Mesothelial cell of epicardium (in vitro differentiated cells): ENCODE results near the gene CCNY. TPM values are rescaled to one million over a fixed set of nuclear protein-coding genes. Genes with fewer than 3 reads are reported as not detected.

Experiments used
- DNase-seq, 2 experiments: peaks; one replicate each; pipeline ENCODE4 v3.0.0; 2021; ENCODE audit warnings: low spot score in 2 of 2; ENCODE audit not compliant: unreplicated experiment in 2 of 2
- H3K27ac Mint-ChIP-seq: 2 replicates; pipeline ENCODE4 v1.8.0; 2021; ENCODE audit warnings: mixed read lengths
- H3K27me3 Mint-ChIP-seq: 2 replicates; pipeline ENCODE4 v1.8.0; 2021; ENCODE audit warnings: low read depth, mixed read lengths
- H3K36me3 Mint-ChIP-seq: 2 replicates; pipeline ENCODE4 v1.8.0; 2021; ENCODE audit warnings: mixed read lengths
- H3K4me1 Mint-ChIP-seq: 2 replicates; pipeline ENCODE4 v1.8.0; 2021; ENCODE audit warnings: mixed read lengths
- H3K4me3 Mint-ChIP-seq: 2 replicates; pipeline ENCODE4 v1.8.0; 2021; ENCODE audit warnings: mild to moderate bottlenecking, moderate library complexity, mixed read lengths
- H3K9me3 Mint-ChIP-seq: 2 replicates; pipeline ENCODE4 v1.8.0; 2021; ENCODE audit warnings: mixed read lengths
- total RNA-seq: library from RNA; stranded (reverse); gene quantifications from 3 replicates; pipeline ENCODE4 v1.2.1, GENCODE V29; 2021
- TF ChIP-seq, protein P1 (sequence below): fragments of 200-600 bp; sonication (generic); IDR thresholded peaks from one replicate; pipeline ENCODE4 v1.5.0; 2021; ENCODE audit warnings: antibody characterized with exemption; ENCODE audit not compliant: unreplicated experiment

The CCNY gene
- total RNA-seq, 1 donor from 2014 or later: 75.4 TPM

DNA sequence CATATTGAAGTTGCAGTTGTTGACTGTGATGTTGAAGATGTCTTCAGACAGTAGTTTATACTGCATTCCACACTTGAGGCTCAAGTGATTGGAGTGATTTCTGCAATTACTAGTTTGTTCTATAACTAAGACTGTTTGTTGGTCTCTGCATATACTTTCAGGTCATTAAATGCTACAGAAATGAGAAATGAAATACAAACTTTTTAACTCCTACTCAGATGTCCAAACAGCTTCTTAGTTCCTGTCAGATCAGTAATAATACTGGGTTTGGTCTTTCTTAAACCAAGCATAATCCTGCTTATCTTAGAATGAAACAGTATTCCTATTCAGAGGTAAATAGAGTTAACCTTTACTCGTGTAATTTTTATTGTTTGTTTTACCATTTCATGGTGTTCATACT, 115.9 kb downstream of the CCNY start:
- H3K27ac Mint-ChIP-seq: no peak overlapping the region
- TF ChIP-seq, protein P1, sequence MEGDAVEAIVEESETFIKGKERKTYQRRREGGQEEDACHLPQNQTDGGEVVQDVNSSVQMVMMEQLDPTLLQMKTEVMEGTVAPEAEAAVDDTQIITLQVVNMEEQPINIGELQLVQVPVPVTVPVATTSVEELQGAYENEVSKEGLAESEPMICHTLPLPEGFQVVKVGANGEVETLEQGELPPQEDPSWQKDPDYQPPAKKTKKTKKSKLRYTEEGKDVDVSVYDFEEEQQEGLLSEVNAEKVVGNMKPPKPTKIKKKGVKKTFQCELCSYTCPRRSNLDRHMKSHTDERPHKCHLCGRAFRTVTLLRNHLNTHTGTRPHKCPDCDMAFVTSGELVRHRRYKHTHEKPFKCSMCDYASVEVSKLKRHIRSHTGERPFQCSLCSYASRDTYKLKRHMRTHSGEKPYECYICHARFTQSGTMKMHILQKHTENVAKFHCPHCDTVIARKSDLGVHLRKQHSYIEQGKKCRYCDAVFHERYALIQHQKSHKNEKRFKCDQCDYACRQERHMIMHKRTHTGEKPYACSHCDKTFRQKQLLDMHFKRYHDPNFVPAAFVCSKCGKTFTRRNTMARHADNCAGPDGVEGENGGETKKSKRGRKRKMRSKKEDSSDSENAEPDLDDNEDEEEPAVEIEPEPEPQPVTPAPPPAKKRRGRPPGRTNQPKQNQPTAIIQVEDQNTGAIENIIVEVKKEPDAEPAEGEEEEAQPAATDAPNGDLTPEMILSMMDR: no peak
- H3K27me3 Mint-ChIP-seq: no peaks in the 10 kb centered on the region
- H3K9me3 Mint-ChIP-seq: no peaks in the 10 kb centered on the region
- no peaks in the 10 kb centered on the region for H3K36me3 Mint-ChIP-seq
- H3K4me1 Mint-ChIP-seq: peaks cover 36% of the 10 kb centered on the region
- DNase-seq: no peak
- no peak overlapping the region for H3K4me3 Mint-ChIP-seq

DNA sequence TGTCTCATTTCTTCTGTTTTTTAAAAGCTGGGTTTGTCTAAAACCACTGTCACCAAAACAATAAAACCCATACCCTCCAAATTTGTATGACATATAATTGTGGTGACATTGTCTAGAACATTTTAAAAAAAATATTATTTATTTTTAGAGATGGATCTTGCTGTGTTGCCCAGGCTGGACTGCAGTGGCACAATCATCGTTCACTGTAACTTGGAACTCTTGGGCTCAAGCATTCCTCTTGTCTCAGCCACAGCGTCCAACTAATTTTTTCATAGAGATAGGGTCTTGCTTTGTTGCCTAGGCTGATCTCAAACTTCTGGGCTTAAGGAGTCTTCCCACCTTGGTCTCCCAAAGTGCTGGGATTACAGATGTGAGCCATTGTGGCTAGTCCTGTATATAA, 116.5 kb downstream of the CCNY start:
- DNase-seq: no peak
- H3K27ac Mint-ChIP-seq: no peak overlapping the region
- peaks cover 31% of the 10 kb centered on the region for H3K4me1 Mint-ChIP-seq
- TF ChIP-seq, protein P1: no peak
- no peak overlapping the region for H3K4me3 Mint-ChIP-seq
- no peaks in the 10 kb centered on the region for H3K27me3 Mint-ChIP-seq
- no peaks in the 10 kb centered on the region for H3K36me3 Mint-ChIP-seq
- no peaks in the 10 kb centered on the region for H3K9me3 Mint-ChIP-seq

DNA sequence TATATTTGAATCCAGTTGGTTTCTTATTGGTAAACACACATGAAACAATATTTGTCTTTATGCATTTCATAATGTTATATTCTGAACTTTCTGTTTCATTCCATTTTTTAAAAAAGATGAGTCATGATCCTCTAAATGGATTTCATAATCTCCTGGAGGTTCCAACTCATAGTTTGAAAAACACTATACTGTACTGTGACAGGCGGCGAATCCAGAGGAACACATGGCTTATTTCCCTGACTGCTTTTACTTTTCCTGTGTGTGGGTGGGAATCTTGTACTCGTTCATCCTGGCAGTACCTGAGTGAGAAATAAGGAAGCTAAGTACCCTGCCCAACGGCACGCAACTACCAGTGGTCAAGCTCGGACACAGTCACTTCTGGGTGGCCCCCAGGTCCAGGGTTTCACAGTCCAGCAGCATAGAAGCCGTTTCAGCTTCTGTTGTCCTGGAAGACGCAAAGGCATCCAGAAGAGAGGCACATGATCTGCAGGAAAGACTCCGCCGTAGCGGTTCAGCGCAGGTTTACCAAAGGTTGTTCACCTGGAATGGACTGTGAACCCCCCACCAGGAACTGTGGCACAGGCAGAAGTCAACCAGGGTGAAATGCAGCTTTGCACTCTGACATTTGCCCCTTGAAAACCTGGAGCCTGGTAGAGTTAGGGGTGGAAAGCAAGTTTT, 117.7 kb downstream of the CCNY start:
- H3K4me3 Mint-ChIP-seq: no peak overlapping the region
- H3K27ac Mint-ChIP-seq: no peak overlapping the region
- H3K27me3 Mint-ChIP-seq: no peaks in the 10 kb centered on the region
- no peaks in the 10 kb centered on the region for H3K36me3 Mint-ChIP-seq
- H3K4me1 Mint-ChIP-seq: peaks cover 26% of the 10 kb centered on the region
- no peaks in the 10 kb centered on the region for H3K9me3 Mint-ChIP-seq
- no peak for DNase-seq
- TF ChIP-seq, protein P1: no peak

DNA sequence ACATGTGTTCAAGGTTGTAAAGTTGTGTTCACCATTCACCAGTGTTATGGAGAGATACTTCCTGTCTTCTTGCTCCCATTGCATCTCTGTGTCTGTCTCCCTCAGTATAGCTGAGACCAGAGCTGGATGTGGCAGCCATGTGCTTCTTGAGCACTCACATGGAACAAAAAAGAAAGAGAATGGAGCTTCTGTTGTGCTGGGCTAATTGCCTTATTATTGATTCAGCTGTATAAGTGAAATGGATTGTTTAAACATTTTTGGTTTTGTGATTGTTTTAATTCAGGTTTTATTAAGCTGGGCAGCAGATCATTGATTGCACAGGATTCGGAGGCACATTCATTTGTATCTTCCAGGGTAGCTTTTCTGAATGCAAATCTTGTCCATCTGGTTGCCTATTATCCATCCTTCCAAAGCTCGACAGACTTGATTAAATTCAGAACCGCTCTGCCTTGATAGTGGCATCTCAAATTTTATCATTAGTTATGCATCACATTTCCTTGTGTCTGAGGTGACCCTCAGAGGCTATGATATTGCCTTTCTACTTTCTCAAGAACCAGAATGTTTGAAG, 119.9 kb downstream of the CCNY start:
- no peaks in the 10 kb centered on the region for H3K27me3 Mint-ChIP-seq
- no peaks in the 10 kb centered on the region for H3K9me3 Mint-ChIP-seq
- TF ChIP-seq, protein P1: no peak
- H3K4me1 Mint-ChIP-seq: peaks cover 9% of the 10 kb centered on the region
- H3K36me3 Mint-ChIP-seq: no peaks in the 10 kb centered on the region
- no peak overlapping the region for H3K27ac Mint-ChIP-seq
- DNase-seq: no peak
- H3K4me3 Mint-ChIP-seq: no peak overlapping the region

DNA sequence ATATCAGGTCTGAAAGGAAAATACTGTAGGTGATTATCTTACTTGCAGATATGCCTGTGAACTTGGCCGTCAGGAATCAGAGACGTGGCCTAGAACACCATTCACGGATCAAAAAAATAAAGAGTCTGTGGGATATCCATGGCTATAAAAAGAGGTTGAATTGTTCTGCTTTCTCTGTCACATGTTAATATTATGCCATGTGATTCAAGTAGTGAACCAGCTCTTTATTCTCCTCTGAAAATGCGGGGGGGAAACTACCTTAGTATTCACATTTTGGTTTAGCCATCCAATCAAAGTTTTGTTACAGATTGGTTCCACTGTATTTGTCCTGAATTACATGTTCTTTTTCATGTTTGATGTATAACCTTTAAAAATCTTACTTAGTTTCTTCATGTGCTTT, 120.5 kb downstream of the CCNY start:
- Mint-ChIP-seq H3K4me1 (peaks cover 9% of the 10 kb centered on the region), H3K27me3 (no peaks in the 10 kb centered on the region), H3K27ac (no peak overlapping the region), H3K9me3 (no peaks in the 10 kb centered on the region), H3K36me3 (no peaks in the 10 kb centered on the region), H3K4me3 (no peak overlapping the region)
- TF ChIP-seq, protein P1: no peak
- no peak for DNase-seq
